ENCODE data around the gene STAT5B.
"Not testable (repeated sequence)": the region's sequence is repeated elsewhere in the genome, so short reads cannot be mapped to it uniquely, and the experiment has no call there.

The STAT5B gene

DNA sequence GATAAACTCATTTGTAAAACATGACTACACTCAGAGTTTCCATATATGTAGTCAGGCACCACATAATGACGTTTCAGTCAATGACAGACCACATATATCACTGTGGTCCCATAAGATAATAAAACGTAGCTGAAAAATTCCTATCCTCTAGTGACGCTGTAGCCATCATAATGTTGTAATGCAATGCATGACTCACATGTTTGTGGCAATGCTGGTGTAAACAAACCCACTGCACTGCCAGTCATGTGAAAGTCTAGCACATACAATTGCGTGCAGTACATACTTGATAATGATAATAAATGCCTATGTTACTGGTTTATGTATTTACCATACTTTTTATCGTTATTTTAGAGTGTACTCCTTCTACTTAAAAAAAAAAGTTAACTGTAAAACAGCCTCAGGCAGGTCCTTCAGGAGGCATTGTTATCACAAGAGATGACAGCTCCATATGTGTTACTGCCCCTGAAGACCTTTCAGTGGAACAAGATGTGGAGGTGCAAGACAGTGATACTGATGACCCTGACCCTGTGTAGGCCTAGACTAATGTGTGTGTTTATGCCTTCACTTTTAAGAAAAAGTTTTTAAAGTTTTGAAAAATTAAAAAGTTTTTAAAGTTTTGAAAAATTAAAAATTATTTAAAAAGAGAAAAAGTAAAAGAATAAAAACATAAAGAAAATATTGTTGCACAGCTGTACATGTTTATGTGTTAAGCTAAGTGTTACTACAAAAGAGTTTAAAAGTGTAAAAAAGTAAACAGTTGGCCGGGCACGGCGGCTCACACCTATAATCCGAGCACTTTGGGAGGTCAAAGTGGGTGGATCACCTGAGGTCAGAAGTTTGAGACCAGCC lies 9.0 kb downstream of the STAT5B start:
- peak; percentile 80 for DNase-seq (ENCODE audit: low spot score)

DNA sequence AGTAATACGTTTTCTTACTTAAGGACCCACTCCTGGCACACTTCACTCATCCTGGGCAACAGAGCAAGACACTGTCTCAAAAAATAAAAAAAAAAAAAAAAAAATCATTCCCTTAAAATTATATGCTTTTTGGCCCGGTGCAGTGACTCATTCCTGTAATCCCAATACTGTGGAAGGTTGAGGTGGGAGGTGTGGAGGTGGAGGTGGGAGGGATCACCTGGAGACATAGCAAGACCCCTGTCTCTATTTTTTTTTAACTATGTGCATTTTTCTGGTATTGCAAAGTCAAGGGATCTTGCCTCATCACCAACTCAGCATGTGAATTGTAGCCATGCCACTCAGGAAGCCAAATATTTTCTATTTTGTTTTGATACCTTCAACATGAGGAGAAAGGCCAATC lies 9.7 kb downstream of the STAT5B start:
- no peak for DNase-seq (ENCODE audit: low spot score)

GRCh38 chr17:42264366-42264765 lies 11.8 kb downstream of the STAT5B start:
- DNase-seq (ENCODE audit: low spot score): not testable (repeated sequence)

DNA sequence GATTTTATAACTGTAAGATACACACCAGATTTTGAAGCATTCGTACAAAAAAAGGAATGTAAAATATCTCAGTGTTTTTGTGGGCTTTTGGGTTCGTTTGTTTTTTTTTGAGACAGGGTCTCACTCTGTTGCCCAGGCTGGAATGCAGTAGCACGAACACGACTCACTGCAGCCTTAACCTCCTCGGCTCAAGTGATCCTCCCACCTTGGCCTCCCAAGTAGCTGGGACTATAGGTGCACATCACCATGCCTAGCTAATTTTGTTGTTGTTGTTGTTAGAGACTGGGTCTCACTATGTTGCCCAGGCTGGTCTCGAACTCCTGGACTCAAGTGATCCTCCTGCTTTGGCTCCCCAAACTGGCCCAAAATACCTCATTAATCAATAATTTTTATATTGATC lies 15.9 kb downstream of the STAT5B start:
- no peak for DNase-seq (ENCODE audit: low spot score)

- DNase-seq (ENCODE audit: low spot score): no peak
Measured at GRCh38 chr17:42255445-42255844, 20.7 kb downstream of the STAT5B start.

- DNase-seq (ENCODE audit: low spot score): no peak
Measured at GRCh38 chr17:42253578-42253977, 22.6 kb downstream of the STAT5B start.

DNA sequence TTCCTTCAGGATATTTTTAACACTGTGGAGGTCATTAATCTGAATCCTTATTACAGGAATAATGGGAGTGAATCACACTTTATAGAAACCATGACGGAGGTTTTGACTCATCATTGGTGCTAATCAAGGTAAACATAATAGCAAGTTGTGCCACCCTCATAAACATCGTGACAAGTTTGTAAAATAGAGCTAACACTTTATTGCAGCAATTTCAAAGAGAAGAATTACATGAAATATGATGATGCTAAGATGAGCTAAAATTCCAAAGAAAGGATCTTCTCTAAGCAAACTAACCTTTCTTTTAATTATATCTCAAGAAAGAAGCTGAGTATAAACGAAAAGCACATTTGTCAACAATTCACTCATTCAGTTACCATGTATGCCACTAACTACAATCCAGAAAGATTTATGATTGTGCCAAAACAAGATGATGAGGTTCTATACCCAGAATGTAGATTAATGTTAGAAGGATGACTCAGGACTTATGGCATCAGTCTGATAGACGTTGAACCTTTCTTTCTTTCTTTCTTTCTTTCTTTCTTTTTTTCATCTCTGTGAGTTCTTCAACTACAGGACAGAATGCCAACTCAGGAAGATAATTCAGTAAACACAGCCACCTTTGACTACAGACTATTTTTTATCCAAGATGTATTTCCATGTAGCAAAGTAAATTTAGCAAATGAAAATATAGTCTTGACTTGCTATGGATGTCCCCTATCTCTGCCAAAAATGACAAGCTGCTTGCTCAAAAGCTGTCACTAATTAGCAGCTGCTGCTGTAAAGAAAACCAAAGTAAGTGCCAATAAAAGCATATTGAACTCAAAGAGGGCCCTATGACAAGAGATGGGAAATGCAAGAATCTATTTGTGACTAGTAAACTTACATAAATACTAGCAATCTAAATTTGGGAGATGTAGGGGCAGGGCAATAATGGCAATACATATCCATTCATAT lies 23.3 kb downstream of the STAT5B start:
- DNase-seq (ENCODE audit: low spot score): peak; percentile 45

GRCh38 chr17:42251115-42251514 lies 25.1 kb downstream of the STAT5B start:
- DNase-seq (ENCODE audit: low spot score): no peak

DNA sequence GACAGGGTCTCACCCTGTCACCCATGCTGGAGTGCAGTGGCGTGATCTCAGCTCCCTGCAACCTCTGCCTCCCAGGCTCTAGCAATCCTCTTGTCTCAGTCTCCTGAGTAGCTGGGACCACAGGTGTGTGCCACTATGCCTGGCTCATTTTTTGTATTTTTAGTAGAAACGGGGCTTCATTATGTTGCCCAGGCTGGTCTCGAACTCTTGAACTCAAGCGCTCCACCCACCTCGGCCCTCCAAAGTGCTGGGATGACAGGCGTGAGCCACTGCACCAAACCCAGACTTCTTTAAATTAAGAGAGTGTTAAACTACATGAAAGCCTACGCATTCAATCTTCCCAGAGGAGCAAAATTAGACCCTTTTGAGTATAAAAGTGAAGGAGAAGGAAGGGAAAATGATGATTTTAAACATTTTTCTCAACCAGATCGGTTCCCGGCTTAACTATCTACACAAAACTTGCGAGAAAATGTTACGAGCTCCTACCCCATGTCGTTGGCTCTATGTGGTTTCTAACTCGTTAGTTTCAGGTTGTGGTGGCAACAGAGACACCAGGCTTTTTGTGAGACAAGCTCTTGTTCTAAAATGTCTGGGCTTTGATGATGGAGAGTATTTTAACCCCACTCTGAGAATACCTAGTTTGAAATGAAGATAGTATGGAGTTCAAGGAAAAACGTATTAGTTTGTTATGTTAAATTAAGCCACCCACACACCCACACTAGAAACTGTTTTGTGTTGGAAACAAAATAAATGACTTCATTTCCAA lies 26.3 kb downstream of the STAT5B start:
- peak; percentile 70 for DNase-seq (ENCODE audit: low spot score)

DNA sequence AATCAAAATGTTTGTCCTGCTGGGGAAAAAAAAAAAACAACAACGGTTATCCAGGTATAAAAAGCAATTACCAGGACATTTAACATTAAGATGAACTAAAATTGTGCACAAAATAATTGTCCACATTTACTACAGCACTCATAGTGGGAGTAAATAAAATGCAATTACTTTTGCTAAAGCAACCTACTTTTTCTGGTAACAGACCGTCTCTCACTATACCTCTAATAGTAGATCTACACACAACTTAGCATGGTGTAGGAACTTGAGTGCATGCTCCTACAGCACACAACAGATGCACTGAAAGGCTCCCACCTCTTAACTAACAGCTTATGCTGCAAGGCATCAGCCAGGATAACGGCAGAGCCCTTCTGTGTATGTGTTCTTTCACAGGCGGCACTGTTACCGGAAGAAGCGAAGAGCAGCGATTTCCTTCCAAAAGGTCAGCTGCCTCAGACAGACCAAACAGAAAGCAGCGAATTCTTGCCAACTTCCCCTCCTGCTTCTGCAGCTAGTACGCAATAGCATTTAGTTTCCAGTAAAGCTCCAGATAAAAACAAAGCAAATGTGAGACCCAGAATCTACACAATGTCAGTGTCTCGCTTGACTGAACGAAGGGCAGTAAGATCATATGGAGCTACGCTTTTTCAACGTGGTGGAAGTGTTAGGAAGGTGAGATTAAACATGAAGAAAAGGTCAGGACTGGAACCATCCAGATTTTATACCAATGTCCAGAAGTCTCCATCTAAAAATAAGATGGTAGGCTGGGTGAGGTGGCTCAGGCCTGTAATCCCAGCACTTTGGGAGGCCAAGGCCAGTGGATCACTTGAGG lies 27.6 kb downstream of the STAT5B start:
- peak; percentile 88 for DNase-seq (ENCODE audit: low spot score)

DNA sequence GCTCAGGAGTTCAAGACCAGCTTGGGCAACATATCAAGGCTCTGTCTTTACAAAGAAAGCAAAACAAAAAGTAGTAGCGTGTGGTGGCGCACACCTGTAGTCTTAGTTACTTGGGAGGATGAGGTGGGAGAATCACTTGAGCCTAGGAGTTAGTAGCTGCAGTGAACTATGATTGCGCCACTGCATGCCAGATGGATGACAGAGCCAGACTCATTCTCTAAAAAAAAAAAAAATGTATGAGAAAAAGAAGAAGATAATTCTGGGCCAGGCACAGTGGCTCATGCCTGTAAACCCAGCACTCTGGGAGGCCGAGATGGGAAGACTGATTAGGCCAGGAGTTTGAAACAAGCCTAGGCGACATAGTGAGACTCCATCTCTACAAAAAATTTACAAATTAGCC lies 28.5 kb downstream of the STAT5B start:
- no peak for DNase-seq (ENCODE audit: low spot score)

DNA sequence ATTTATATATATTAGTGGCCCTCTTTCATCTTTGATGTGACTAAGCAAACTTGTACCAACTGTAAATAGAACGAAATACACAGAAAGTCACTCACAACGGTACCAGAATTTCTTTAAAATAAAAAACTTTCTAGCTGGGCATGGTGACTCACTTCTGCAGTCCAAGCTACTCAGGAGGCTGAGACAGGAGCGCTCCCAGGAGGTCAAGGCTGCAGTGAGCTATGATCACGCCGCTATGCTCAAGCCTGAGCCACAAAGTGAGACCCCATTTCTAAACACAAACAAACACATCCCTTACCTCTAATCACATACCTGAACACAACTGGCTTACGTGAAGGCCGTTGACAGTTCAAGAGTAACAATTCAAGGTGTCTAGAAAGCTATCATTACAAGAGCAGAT lies 29.7 kb downstream of the STAT5B start:
- peak; percentile 42 for DNase-seq (ENCODE audit: low spot score)

GRCh38 chr17:42245183-42245582 lies 31.0 kb downstream of the STAT5B start:
- not testable (repeated sequence) for DNase-seq (ENCODE audit: low spot score)

- not testable (repeated sequence) for DNase-seq (ENCODE audit: low spot score)
Measured at GRCh38 chr17:42244116-42244515, 32.1 kb downstream of the STAT5B start.

DNA sequence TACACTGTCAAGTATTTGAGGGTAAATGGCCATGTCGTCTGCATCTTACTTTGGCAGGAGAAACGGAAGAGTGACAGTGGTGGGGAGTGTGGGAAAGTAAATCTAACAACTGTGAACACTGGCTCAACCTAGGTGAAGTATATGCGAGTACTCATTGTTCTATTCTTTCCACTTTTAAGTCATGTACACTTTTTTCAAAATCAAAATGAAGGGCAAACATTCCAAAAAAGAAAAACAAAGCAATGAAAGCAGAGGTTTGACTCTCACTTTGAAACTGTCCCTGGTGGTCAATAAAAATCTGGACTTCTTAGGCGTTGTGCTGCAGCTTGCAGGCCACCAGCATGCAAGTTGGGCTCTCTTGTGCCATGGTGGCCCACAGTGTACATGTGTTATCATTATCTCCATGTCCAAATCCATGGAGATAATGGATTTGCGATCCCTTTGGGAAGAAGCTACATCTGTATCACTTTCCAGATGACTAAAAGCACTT lies 32.7 kb downstream of the STAT5B start:
- DNase-seq (ENCODE audit: low spot score): no peak

DNA sequence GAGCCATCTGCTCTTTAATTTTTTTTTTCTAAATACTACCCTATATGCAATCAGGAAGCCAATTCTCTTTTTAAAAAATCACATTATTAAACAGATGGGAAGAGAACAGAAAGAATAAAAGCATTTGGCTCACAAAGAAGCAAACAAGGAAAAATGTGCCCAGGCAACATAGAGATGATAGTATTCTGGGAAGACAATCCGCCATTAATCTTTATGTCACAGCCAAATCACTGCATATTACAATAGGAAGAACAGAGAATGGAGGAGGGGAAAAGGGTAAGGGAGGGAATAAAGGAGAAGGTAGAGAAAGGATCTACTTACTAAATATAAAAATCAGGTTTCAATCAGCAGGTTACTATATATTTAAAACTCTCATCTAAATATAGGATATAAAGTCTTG lies 34.3 kb downstream of the STAT5B start:
- DNase-seq (ENCODE audit: low spot score): no peak

DNA sequence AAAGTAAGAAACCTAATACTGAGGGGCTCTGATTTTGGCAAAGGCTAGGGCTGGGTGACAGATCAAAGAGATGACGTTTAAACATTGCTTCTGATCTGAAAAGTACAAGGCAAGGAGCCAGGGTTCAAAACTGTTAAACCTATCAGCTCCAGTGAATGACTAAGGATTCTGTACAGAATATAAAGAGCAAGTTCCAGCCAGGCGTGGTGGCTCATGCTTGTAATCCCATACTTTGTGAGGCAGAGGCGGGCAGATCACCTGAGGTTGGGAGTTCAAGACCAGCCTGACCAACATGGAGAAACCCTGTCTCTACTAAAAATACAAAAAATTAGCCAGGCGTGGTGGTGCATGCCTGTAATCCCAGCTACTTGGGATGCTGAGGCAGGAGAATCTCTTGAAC lies 35.3 kb downstream of the STAT5B start:
- DNase-seq (ENCODE audit: low spot score): not testable (repeated sequence)

DNA sequence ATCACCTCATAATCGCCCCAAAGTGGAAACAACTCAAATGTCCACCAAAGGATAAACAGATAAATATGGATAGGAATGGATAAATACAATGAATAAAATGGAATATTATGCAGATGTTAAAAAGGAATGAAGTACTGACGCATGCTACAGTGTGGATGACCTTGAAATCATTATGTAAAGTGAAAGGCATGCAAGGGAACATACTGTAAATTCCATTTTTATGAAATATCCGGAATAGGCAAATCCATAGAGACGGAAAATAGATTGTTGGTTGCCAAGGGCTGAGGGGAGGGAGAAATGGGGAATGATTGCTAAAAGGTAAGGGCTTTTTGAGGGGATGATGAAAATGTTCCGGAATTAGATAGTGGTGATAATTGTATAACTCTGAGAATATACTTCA lies 36.0 kb downstream of the STAT5B start:
- DNase-seq (ENCODE audit: low spot score): no peak

- not testable (repeated sequence) for DNase-seq (ENCODE audit: low spot score)
Measured at GRCh38 chr17:42239576-42239975, 36.6 kb downstream of the STAT5B start.

DNA sequence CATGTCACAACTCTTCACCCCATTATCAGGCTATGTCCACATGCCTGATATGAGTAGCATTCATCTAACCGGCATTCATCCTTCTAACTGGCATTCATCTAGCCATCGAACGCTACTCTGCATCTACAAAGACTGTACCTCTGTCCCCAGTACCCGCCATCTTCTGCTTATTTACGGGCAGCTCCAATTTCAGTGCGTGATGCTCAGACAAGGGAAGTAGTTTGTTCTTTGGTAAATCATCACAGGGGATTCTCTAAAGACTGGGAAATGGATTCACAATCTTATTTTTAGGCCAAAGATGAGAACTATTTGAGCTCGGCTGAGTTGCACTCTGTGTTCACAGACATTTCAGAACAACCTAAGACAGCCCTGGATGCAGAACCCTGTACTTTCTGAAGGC lies 39.4 kb downstream of the STAT5B start:
- no peak for DNase-seq (ENCODE audit: low spot score)

DNA sequence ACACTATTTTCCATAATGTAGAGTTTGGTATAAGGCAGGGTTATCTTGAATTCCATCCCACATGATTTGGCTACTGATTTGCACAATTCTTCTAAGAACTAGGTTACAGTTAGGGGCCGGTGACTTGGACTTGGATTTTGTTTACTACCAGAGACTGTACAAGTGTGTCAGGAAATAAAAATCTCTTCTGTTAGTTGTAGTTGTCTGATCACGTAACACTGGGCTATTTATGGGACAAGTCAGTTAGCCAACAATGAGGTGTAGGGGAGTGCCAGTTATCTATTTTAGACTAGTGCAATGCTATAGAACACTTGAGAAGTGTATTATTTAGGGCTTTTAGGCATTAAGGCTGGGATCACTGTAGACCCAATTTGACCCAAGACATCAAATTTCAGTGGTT lies 42.2 kb downstream of the STAT5B start:
- no peak for DNase-seq (ENCODE audit: low spot score)
